ENCODE data around the gene ALAS2. TPM values are rescaled to one million over a fixed set of nuclear protein-coding genes. Genes with fewer than 3 reads are reported as not detected.

Gene ALAS2
- total and polyA plus RNA-seq, 2 of the 8 experiments (the other 6 are each of a cell fraction or from before 2014, with no cell fraction given) = 0.27 to 0.32 TPM

DNA sequence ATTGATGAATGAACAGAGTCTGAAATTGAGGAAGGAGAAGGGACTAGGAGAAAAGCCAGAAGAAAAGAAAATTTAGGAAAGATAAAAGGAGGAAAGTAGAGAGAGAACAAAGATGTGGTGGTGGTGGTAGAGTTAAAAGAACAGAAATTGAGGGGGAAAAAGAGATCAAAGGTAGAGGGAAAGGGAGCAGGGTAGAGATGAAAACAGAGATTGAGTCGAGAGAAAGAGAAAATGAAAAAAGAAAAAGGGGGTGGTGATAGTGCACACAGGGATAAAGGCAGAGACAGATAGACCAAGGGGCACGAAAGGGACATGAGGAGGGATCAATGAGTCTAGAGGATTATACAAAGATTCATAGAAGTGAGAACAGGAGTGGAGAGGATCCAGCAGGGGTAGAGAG is 3.9 kb downstream of the ALAS2 start (continued):
- TF ChIP-seq, protein P1, sequence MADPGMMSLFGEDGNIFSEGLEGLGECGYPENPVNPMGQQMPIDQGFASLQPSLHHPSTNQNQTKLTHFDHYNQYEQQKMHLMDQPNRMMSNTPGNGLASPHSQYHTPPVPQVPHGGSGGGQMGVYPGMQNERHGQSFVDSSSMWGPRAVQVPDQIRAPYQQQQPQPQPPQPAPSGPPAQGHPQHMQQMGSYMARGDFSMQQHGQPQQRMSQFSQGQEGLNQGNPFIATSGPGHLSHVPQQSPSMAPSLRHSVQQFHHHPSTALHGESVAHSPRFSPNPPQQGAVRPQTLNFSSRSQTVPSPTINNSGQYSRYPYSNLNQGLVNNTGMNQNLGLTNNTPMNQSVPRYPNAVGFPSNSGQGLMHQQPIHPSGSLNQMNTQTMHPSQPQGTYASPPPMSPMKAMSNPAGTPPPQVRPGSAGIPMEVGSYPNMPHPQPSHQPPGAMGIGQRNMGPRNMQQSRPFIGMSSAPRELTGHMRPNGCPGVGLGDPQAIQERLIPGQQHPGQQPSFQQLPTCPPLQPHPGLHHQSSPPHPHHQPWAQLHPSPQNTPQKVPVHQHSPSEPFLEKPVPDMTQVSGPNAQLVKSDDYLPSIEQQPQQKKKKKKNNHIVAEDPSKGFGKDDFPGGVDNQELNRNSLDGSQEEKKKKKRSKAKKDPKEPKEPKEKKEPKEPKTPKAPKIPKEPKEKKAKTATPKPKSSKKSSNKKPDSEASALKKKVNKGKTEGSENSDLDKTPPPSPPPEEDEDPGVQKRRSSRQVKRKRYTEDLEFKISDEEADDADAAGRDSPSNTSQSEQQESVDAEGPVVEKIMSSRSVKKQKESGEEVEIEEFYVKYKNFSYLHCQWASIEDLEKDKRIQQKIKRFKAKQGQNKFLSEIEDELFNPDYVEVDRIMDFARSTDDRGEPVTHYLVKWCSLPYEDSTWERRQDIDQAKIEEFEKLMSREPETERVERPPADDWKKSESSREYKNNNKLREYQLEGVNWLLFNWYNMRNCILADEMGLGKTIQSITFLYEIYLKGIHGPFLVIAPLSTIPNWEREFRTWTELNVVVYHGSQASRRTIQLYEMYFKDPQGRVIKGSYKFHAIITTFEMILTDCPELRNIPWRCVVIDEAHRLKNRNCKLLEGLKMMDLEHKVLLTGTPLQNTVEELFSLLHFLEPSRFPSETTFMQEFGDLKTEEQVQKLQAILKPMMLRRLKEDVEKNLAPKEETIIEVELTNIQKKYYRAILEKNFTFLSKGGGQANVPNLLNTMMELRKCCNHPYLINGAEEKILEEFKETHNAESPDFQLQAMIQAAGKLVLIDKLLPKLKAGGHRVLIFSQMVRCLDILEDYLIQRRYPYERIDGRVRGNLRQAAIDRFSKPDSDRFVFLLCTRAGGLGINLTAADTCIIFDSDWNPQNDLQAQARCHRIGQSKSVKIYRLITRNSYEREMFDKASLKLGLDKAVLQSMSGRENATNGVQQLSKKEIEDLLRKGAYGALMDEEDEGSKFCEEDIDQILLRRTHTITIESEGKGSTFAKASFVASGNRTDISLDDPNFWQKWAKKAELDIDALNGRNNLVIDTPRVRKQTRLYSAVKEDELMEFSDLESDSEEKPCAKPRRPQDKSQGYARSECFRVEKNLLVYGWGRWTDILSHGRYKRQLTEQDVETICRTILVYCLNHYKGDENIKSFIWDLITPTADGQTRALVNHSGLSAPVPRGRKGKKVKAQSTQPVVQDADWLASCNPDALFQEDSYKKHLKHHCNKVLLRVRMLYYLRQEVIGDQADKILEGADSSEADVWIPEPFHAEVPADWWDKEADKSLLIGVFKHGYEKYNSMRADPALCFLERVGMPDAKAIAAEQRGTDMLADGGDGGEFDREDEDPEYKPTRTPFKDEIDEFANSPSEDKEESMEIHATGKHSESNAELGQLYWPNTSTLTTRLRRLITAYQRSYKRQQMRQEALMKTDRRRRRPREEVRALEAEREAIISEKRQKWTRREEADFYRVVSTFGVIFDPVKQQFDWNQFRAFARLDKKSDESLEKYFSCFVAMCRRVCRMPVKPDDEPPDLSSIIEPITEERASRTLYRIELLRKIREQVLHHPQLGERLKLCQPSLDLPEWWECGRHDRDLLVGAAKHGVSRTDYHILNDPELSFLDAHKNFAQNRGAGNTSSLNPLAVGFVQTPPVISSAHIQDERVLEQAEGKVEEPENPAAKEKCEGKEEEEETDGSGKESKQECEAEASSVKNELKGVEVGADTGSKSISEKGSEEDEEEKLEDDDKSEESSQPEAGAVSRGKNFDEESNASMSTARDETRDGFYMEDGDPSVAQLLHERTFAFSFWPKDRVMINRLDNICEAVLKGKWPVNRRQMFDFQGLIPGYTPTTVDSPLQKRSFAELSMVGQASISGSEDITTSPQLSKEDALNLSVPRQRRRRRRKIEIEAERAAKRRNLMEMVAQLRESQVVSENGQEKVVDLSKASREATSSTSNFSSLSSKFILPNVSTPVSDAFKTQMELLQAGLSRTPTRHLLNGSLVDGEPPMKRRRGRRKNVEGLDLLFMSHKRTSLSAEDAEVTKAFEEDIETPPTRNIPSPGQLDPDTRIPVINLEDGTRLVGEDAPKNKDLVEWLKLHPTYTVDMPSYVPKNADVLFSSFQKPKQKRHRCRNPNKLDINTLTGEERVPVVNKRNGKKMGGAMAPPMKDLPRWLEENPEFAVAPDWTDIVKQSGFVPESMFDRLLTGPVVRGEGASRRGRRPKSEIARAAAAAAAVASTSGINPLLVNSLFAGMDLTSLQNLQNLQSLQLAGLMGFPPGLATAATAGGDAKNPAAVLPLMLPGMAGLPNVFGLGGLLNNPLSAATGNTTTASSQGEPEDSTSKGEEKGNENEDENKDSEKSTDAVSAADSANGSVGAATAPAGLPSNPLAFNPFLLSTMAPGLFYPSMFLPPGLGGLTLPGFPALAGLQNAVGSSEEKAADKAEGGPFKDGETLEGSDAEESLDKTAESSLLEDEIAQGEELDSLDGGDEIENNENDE (IDR thresholded peaks at IDR 0.05; ENCODE audit: insufficient replicate concordance, low read length) = no peak
- TF ChIP-seq RBBP5 (IDR thresholded peaks at IDR 0.05; ENCODE audit: borderline replicate concordance, low read depth, low read length) (no peak), TCF12 (IDR thresholded peaks at IDR 0.05; ENCODE audit: low read depth, low read length) (no peak), EGR1 (IDR thresholded peaks at IDR 0.05; ENCODE audit: borderline replicate concordance, low read depth, low read length) (no peak), KDM5A (IDR thresholded peaks at IDR 0.05; ENCODE audit: low read length) (no peak)
